Endothelial cell of umbilical vein (primary cell): ENCODE data around the gene RPL41.

Experiments used
- CTCF ChIP-seq, 2 donors: IDR thresholded peaks; 1 replicate in 1 of 2; 2 replicates in 1 of 2; pipeline ENCODE4 v1.5.1; 2011; ENCODE audit warnings: low read length in 2 of 2, mild to moderate bottlenecking in 2 of 2, moderate library complexity in 2 of 2, control low read depth in 1 of 2, inconsistent platforms in 1 of 2, low read depth in 1 of 2; ENCODE audit not compliant: insufficient read depth in 1 of 2; ENCODE audit errors: extremely low read depth in 1 of 2
- EZH2 ChIP-seq: IDR thresholded peaks from 2 replicates; pipeline ENCODE4 v1.6.1; 2012; ENCODE audit warnings: borderline replicate concordance, low read depth, mild to moderate bottlenecking, moderate library complexity, low read length, inconsistent platforms; ENCODE audit not compliant: severe bottlenecking
- MAX ChIP-seq: IDR thresholded peaks from 2 replicates; pipeline ENCODE4 v1.6.1; 2011; ENCODE audit not compliant: insufficient read depth, insufficient read length
- MYC ChIP-seq: IDR thresholded peaks from one replicate; pipeline ENCODE4 v1.6.1; 2011; ENCODE audit warnings: mild to moderate bottlenecking, low read depth, low read length
- POLR2A ChIP-seq: IDR thresholded peaks from 2 replicates; pipeline ENCODE4 v1.6.1; 2012; ENCODE audit warnings: low read depth, mild to moderate bottlenecking, control low read depth, low read length
- POLR2AphosphoS5 ChIP-seq: IDR thresholded peaks from 2 replicates; pipeline ENCODE4 v1.6.1; 2012; ENCODE audit warnings: low read depth, mild to moderate bottlenecking, control low read depth, low read length, moderate library complexity; ENCODE audit not compliant: insufficient read depth

GRCh38 chr12:56078427-56078826, 38.0 kb upstream of the RPL41 start:
- TF ChIP-seq POLR2A (no peak), EZH2 (no peak), CTCF (IDR thresholded peaks at IDR 0.05; ENCODE audit: extremely low read depth in 1 of 2, insufficient read depth in 1 of 2, low read depth in 1 of 2, low read length in 2 of 2) (no peak), POLR2AphosphoS5 (no peak), MAX (no peak), MYC (no peak)
